Stomach (tissue), 4 donors: ENCODE data around the gene UST.

ENCODE experiments used
- CTCF ChIP-seq, 7 experiments: fragments of 450-650 bp in 4 of 7; fragments of 200-600 bp in 3 of 7; sonication (generic) in 3 of 7; IDR thresholded peaks; one replicate each; pipeline ENCODE4 v1.5.1; 2016 to 2019; ENCODE audit warnings: antibody characterized with exemption in 7 of 7, control low read depth in 2 of 7, mild to moderate bottlenecking in 1 of 7
- POLR2AphosphoS5 ChIP-seq, 3 donors: sonication (generic); formaldehyde crosslinking; IDR thresholded peaks; one replicate each; pipeline ENCODE4 v1.6.1; 2016; ENCODE audit warnings: antibody characterized with exemption in 3 of 3

DNA sequence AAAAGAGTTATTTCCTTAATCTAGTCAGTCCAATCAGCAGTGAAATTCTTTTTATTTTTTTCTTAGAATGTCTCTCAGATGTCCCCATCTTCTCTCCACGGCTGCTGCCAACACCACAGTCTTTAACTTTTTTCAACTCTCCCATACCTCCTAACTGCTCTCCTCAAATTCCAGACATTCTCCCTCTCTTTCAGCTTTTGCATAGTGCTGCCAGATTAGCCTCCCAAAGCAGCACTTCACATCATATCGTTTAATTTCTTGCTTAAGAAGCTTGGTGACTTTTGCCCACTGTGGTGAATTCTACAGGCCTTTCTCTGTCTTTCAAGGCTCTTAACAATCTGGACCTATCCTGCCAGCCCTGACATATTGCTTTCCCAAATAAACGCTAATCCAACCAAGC is 233.4 kb downstream of the UST start:
- TF ChIP-seq CTCF (IDR thresholded peaks at IDR 0.05) (no peak), POLR2AphosphoS5 (IDR thresholded peaks at IDR 0.05) (no peak)
